OCI-LY1 (cell line): Measurements from ENCODE around the gene SPEM3.
"Not testable (repeated sequence)": the region's sequence is repeated elsewhere in the genome, so short reads cannot be mapped to it uniquely, and the experiment has no call there.

Experiments
- H2AFZ ChIP-seq: fragments of 200-600 bp; sonication (generic), shearing (Covaris generic); 2 replicates; pipeline ENCODE4 v1.6.0; 2014; ENCODE audit warnings: antibody characterized with exemption, mild to moderate bottlenecking, low read length
- H3F3A ChIP-seq: fragments of 200-600 bp; sonication (generic), shearing (Covaris generic); 2 replicates; pipeline ENCODE4 v1.6.0; 2014; ENCODE audit warnings: mild to moderate bottlenecking, antibody characterized with exemption, low read length, moderate library complexity; ENCODE audit not compliant: insufficient read depth
- H3K27ac ChIP-seq: fragments of 200-600 bp; sonication (generic); 2 replicates; pipeline ENCODE4 v1.5.1; 2014; ENCODE audit warnings: low read length, mixed run types, mild to moderate bottlenecking, low read depth; ENCODE audit not compliant: poor library complexity, severe bottlenecking
- H3K27me3 ChIP-seq: fragments of 200-600 bp; sonication (generic); 2 replicates; pipeline ENCODE4 v1.6.0; 2014; ENCODE audit warnings: antibody characterized with exemption, mild to moderate bottlenecking, low read length, moderate library complexity; ENCODE audit not compliant: insufficient read depth
- H3K36me3 ChIP-seq: fragments of 200-600 bp; sonication (generic); 2 replicates; pipeline ENCODE4 v1.6.1; 2014; ENCODE audit warnings: mild to moderate bottlenecking, antibody characterized with exemption, low read length, moderate library complexity, mixed read lengths; ENCODE audit not compliant: insufficient read depth
- H3K4me1 ChIP-seq: fragments of 200-600 bp; sonication (generic); 2 replicates; pipeline ENCODE4 v1.5.1; 2014; ENCODE audit warnings: mild to moderate bottlenecking, low read length, moderate library complexity; ENCODE audit not compliant: insufficient read depth, severe bottlenecking
- H3K4me2 ChIP-seq: fragments of 200-600 bp; sonication (generic), shearing (Covaris generic); 2 replicates; pipeline ENCODE4 v1.6.1; 2014; ENCODE audit warnings: low read length
- H3K4me3 ChIP-seq: fragments of 200-600 bp; sonication (generic); 2 replicates; pipeline ENCODE4 v1.5.1; 2014; ENCODE audit warnings: low read length, low read depth, mild to moderate bottlenecking, mixed read lengths; ENCODE audit not compliant: poor library complexity, severe bottlenecking
- H3K79me2 ChIP-seq: fragments of 200-600 bp; shearing (Covaris generic); 2 replicates; pipeline ENCODE4 v1.6.1; 2016; ENCODE audit warnings: mixed run types, low read length, mixed read lengths; ENCODE audit not compliant: insufficient read depth
- H3K9ac ChIP-seq: fragments of 200-600 bp; sonication (generic), shearing (Covaris generic); 2 replicates; pipeline ENCODE4 v1.6.1; 2014; ENCODE audit warnings: mild to moderate bottlenecking, low read length, mixed read lengths
- H3K9me2 ChIP-seq: fragments of 200-600 bp; sonication (generic), shearing (Covaris generic); 2 replicates; pipeline ENCODE4 v1.6.1; 2014; ENCODE audit warnings: low read depth, mild to moderate bottlenecking, low read length, mixed read lengths
- H3K9me3 ChIP-seq: fragments of 200-600 bp; shearing (Covaris generic); 2 replicates; pipeline ENCODE4 v1.6.1; 2014; ENCODE audit warnings: low read length, mixed read lengths
- H4K20me1 ChIP-seq: fragments of 200-600 bp; sonication (generic), shearing (Covaris generic); 2 replicates; pipeline ENCODE4 v1.6.0; 2016; ENCODE audit warnings: mild to moderate bottlenecking, low read length; ENCODE audit not compliant: insufficient read depth
- CTCF ChIP-seq: fragments of 200-600 bp; sonication (generic), shearing (Covaris generic); IDR thresholded peaks from 2 replicates; pipeline ENCODE4 v1.5.1; 2017; ENCODE audit warnings: mild to moderate bottlenecking, antibody characterized with exemption, low read length, moderate library complexity, mixed read lengths
- EZH2 ChIP-seq: fragments of 200-600 bp; sonication (generic), shearing (Covaris generic); IDR thresholded peaks from 2 replicates; pipeline ENCODE4 v1.8.0; 2017; ENCODE audit warnings: borderline replicate concordance, mixed run types, mild to moderate bottlenecking, antibody characterized with exemption, low read length, moderate library complexity, mixed read lengths

The SPEM3 gene

GRCh38 chr17:7479213-7480088 lies 50.8 kb downstream of the SPEM3 start, which contains the start of gene ZBTB4:
TSS of gene ZBTB4 (minus strand) at chr17:7479631. CDS start at chr17:7466801, 12,830 bp downstream.
- H3K4me3 ChIP-seq = peak within 1 kb of the TSS; percentile 76
- no peak within 1 kb of the TSS for H2AFZ ChIP-seq
- H3K27ac ChIP-seq = peak within 1 kb of the TSS; percentile 88
- H3K9ac ChIP-seq = peak within 1 kb of the TSS; percentile 96
- no peaks in the 10 kb centered on the region for H4K20me1 ChIP-seq
- no peaks in the 10 kb centered on the region for H3K36me3 ChIP-seq
- peaks cover 54% of the 10 kb centered on the region for H3K4me1 ChIP-seq
- H3K27me3 ChIP-seq = no peaks in the 10 kb centered on the region
- no peaks in the 10 kb centered on the region for H3K9me2 ChIP-seq
- H3F3A ChIP-seq = no peaks in the 10 kb centered on the region
- no peaks in the 10 kb centered on the region for H3K9me3 ChIP-seq
- H3K4me2 ChIP-seq = peak within 1 kb of the TSS; percentile 98
- peaks cover 12% of the 10 kb centered on the region for H3K79me2 ChIP-seq
- TF ChIP-seq CTCF (no peak), EZH2 (no peak)

GRCh38 chr17:7480089-7480384 lies 51.4 kb downstream of the SPEM3 start:
- H2AFZ ChIP-seq = no peak overlapping the region
- H3K79me2 ChIP-seq = peaks cover 14% of the 10 kb centered on the region
- TF ChIP-seq CTCF (no peak), EZH2 (no peak)
- no peaks in the 10 kb centered on the region for H3K36me3 ChIP-seq
- H4K20me1 ChIP-seq = no peaks in the 10 kb centered on the region
- peak overlapping the region; percentile 98 for H3K4me2 ChIP-seq
- peak overlapping the region; percentile 76 for H3K4me3 ChIP-seq
- peak overlapping the region; percentile 88 for H3K27ac ChIP-seq
- H3F3A ChIP-seq = no peaks in the 10 kb centered on the region
- no peaks in the 10 kb centered on the region for H3K9me3 ChIP-seq
- H3K9me2 ChIP-seq = no peaks in the 10 kb centered on the region
- H3K4me1 ChIP-seq = peaks cover 54% of the 10 kb centered on the region
- no peaks in the 10 kb centered on the region for H3K27me3 ChIP-seq
- H3K9ac ChIP-seq = peak overlapping the region; percentile 96

- peak within 1 kb of the TSS; percentile 76 for H3K4me3 ChIP-seq
These were observed 52.6 kb downstream of the SPEM3 start, which contains the start of gene SLC35G6 for GRCh38 chr17:7481275-7481674. TSS of gene SLC35G6 (plus strand) at chr17:7481446. CDS start at chr17:7481517, 71 bp downstream.

GRCh38 chr17:7481842-7482741 lies 53.4 kb downstream of the SPEM3 start:
- peaks cover 23% of the 10 kb centered on the region for H3K79me2 ChIP-seq

More at GRCh38 chr17:7481275-7481674, 52.6 kb downstream of the SPEM3 start, which contains the start of gene SLC35G6:
- H3K9me3 ChIP-seq, H2AFZ ChIP-seq, H3F3A ChIP-seq, H3K36me3 ChIP-seq, H3K9me2 ChIP-seq, H3K27me3 ChIP-seq, H4K20me1 ChIP-seq: not testable (repeated sequence)
- H3K4me2 ChIP-seq = peak within 1 kb of the TSS; percentile 98
- peak within 1 kb of the TSS; percentile 96; the same call in 1 of the 2 replicates for H3K9ac ChIP-seq
- H3K79me2 ChIP-seq = peaks cover 19% of the 10 kb centered on the region
- peak within 1 kb of the TSS; percentile 98 for H3K27ac ChIP-seq
- H3K4me1 ChIP-seq = peaks cover 55% of the 10 kb centered on the region

More at GRCh38 chr17:7481842-7482741, 53.4 kb downstream of the SPEM3 start:
- H3K9me2 ChIP-seq, H3K9ac ChIP-seq, H3F3A ChIP-seq, H3K36me3 ChIP-seq, H3K27me3 ChIP-seq, H3K4me2 ChIP-seq, H4K20me1 ChIP-seq, H3K4me3 ChIP-seq, H2AFZ ChIP-seq, H3K9me3 ChIP-seq: not testable (repeated sequence)
- peaks cover 55% of the 10 kb centered on the region for H3K4me1 ChIP-seq
- H3K27ac ChIP-seq = peak overlapping the region; percentile 98
